ENCODE data around the gene TMEM139.

DNA sequence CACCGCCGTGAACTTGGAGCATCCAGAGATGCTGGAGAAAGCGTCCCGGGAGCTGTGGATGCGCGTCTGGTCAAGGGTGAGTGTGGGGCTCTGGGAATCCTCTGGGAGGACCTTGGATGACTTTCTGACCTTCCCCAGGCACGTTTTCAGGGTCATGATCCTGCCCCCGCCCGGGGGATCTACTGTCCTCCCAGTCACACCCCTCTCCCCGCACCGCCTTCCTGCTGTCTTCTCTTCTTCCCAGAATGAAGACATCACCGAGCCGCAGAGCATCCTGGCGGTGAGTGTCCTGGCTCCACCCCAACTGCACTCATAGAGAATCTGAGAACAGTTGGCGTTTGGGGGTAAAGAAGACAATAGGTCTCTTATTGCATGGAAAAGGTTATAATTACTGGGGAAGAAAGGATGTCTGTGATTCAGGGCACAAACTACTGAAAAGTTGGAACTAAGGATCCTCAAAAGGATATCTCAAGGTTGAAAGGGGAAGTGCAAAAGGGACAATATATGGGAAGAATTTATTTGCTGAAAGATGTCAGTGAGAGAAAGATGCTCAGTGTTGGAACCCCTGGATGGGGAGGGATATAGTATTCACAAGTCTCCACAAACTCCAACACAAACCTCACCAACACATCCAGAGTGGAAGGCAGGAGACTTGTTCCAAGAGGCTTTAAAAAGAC lies 19.6 kb upstream of the TMEM139 start:
- TF ChIP-seq, protein P1, sequence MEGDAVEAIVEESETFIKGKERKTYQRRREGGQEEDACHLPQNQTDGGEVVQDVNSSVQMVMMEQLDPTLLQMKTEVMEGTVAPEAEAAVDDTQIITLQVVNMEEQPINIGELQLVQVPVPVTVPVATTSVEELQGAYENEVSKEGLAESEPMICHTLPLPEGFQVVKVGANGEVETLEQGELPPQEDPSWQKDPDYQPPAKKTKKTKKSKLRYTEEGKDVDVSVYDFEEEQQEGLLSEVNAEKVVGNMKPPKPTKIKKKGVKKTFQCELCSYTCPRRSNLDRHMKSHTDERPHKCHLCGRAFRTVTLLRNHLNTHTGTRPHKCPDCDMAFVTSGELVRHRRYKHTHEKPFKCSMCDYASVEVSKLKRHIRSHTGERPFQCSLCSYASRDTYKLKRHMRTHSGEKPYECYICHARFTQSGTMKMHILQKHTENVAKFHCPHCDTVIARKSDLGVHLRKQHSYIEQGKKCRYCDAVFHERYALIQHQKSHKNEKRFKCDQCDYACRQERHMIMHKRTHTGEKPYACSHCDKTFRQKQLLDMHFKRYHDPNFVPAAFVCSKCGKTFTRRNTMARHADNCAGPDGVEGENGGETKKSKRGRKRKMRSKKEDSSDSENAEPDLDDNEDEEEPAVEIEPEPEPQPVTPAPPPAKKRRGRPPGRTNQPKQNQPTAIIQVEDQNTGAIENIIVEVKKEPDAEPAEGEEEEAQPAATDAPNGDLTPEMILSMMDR (conservative IDR thresholded peaks at IDR 0.05; ENCODE audit: low read depth, low read length): no peak
- TF ChIP-seq EZH2 (IDR thresholded peaks at IDR 0.05; ENCODE audit: borderline replicate concordance, low read depth, low read length, poor library complexity, severe bottlenecking): no peak

Measured in A673 (cell line).